Activated T-helper 1 cell treated with anti-CD3 and anti-CD28 coated beads, Interleukin-12 subunit alpha, Interleukin-12 subunit beta, Interleukin-2, Interleukin-4 antibody, amounts not matched to agents 30 ng/mL and 10 ng/mL and 1 ng/mL, durations not matched to agents 14 hours and 24 hours and 36 hours (primary cell): ENCODE measurements around the gene CTDP1. TPM values are rescaled to one million over a fixed set of nuclear protein-coding genes. Genes with fewer than 3 reads are reported as not detected.

Source experiments
- DNase-seq: peaks from one replicate; pipeline ENCODE4 v3.0.0; 2021; ENCODE audit warnings: low spot score
- H3K27ac Mint-ChIP-seq: one replicate; pipeline ENCODE4 v1.8.0; 2021; ENCODE audit warnings: mild to moderate bottlenecking, mixed read lengths
- H3K27me3 Mint-ChIP-seq: one replicate; pipeline ENCODE4 v1.8.0; 2022; ENCODE audit warnings: mild to moderate bottlenecking, moderate library complexity, mixed read lengths; ENCODE audit not compliant: insufficient read depth
- H3K36me3 Mint-ChIP-seq: one replicate; pipeline ENCODE4 v1.8.0; 2021; ENCODE audit warnings: low read depth, mixed read lengths
- H3K4me1 Mint-ChIP-seq: one replicate; pipeline ENCODE4 v1.8.0; 2021; ENCODE audit warnings: low read depth, mixed read lengths
- H3K4me3 Mint-ChIP-seq: one replicate; pipeline ENCODE4 v1.8.0; 2021; ENCODE audit warnings: mild to moderate bottlenecking, moderate library complexity, mixed read lengths
- H3K9me3 Mint-ChIP-seq: one replicate; pipeline ENCODE4 v1.8.0; 2021; ENCODE audit warnings: mixed read lengths
- intact Hi-C: fragments of 100-400 bp; cut with micrococcal nuclease; formaldehyde crosslinking; loops from one replicate; pipeline ENCODE4 v1.15.1; 2024
- total RNA-seq: library from RNA; stranded (reverse); gene quantifications from 2 replicates; pipeline ENCODE4 v1.2.3, GENCODE V29; 2022

CTDP1 gene
- total RNA-seq, 1 donor from 2014 or later = 47.2 TPM

GRCh38 chr18:79779700-79780190, 100.1 kb downstream of the CTDP1 start:
- intact Hi-C loops = no loop called here
- Mint-ChIP-seq H3K27me3 (peaks cover 2% of the 10 kb centered on the region), H3K36me3 (no peaks in the 10 kb centered on the region)

DNA sequence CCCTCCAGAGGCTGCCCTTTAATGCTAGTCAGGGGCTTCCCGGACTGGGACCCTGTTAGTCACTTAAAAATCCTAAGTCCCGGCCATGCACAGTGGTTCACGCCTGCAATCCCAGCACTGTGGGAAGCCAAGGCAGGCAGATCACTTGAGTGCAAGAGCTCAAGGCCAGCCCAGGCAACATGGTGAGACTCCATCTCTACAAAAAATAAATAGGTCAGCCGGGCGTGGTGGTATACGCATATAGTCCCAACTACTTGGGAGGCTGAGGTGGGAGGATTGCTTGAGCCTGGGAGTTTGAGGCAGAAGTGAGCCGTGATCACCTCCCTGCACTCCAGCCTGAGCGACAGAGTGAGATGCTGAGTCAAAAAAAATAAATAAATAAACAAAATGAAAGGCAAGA, 100.9 kb downstream of the CTDP1 start:
- H3K9me3 Mint-ChIP-seq = no peaks in the 10 kb centered on the region
- DNase-seq = no peak
- no peaks in the 10 kb centered on the region for H3K36me3 Mint-ChIP-seq
- H3K27ac Mint-ChIP-seq = no peak overlapping the region
- H3K27me3 Mint-ChIP-seq = peaks cover 2% of the 10 kb centered on the region
- no peaks in the 10 kb centered on the region for H3K4me1 Mint-ChIP-seq
- no peak overlapping the region for H3K4me3 Mint-ChIP-seq
- intact Hi-C loops = no loop called here

More at GRCh38 chr18:79779700-79780190, 100.1 kb downstream of the CTDP1 start:
- Mint-ChIP-seq H3K4me1 (no peaks in the 10 kb centered on the region), H3K27ac (no peak overlapping the region), H3K9me3 (no peaks in the 10 kb centered on the region), H3K4me3 (no peak overlapping the region)
- no peak for DNase-seq

GRCh38 chr18:79781331-79781941, 101.8 kb downstream of the CTDP1 start:
- peaks cover 2% of the 10 kb centered on the region for H3K27me3 Mint-ChIP-seq
- H3K27ac Mint-ChIP-seq = no peak overlapping the region
- intact Hi-C loops = no loop called here
- H3K9me3 Mint-ChIP-seq = no peaks in the 10 kb centered on the region
- no peaks in the 10 kb centered on the region for H3K36me3 Mint-ChIP-seq
- H3K4me3 Mint-ChIP-seq = no peak overlapping the region
- no peaks in the 10 kb centered on the region for H3K4me1 Mint-ChIP-seq
- no peak for DNase-seq

- DNase-seq = no peak
- intact Hi-C loops = no loop called here
- Mint-ChIP-seq H3K4me3 (no peak overlapping the region), H3K4me1 (no peaks in the 10 kb centered on the region), H3K27ac (no peak overlapping the region), H3K27me3 (peaks cover 14% of the 10 kb centered on the region), H3K36me3 (no peaks in the 10 kb centered on the region), H3K9me3 (no peaks in the 10 kb centered on the region)
Observed at GRCh38 chr18:79782566-79783308, 103.1 kb downstream of the CTDP1 start.

GRCh38 chr18:79784071-79784913, 104.7 kb downstream of the CTDP1 start:
- Mint-ChIP-seq H3K27me3 (peaks cover 11% of the 10 kb centered on the region), H3K4me1 (no peaks in the 10 kb centered on the region), H3K27ac (no peak overlapping the region), H3K4me3 (no peak overlapping the region), H3K36me3 (no peaks in the 10 kb centered on the region), H3K9me3 (no peaks in the 10 kb centered on the region)
- intact Hi-C loops = no loop called here
- DNase-seq = no peak

DNA sequence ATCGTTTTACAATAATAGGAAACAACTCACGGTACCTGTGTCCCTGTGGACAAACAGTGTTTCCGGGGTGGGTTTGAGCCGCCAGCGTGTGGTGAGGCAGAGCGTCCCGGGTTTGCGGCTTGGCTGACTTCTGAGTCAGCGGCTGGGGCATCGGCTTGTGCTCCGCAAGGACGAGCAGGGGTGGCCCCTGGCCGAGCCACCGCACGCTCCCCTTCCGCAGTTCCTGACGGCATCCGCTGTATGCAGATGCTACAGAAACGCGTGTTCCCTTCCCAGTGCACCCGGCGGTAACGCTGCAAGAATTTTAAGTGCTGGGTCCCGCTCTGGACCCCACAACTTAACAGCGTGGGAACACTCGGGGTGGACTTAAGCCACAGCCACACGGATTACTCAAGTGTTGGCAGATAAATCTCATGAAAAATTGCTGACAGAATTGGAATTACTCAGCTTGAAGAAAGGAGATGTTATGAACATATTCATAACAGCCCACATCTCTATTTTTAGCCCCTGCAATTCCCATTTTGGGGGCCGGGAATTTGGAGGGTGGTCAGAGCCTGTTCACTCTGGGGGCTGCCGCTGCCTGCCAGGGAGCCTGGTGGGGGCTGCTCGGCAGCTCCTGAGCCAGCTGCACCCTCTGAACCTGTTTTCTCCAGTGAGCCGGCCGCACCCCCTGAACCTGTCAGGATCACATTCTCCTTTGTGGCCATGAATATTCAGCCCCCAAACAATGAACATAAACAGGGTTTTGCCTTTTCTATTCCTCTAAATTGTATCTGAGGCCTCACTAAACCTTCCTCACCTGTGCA, 105.6 kb downstream of the CTDP1 start:
- intact Hi-C loops = no loop called here
- H3K4me1 Mint-ChIP-seq = no peaks in the 10 kb centered on the region
- no peak overlapping the region for H3K4me3 Mint-ChIP-seq
- H3K27ac Mint-ChIP-seq = no peak overlapping the region
- peaks cover 15% of the 10 kb centered on the region for H3K27me3 Mint-ChIP-seq
- H3K36me3 Mint-ChIP-seq = no peaks in the 10 kb centered on the region
- H3K9me3 Mint-ChIP-seq = no peaks in the 10 kb centered on the region
- DNase-seq = no peak

- Mint-ChIP-seq H3K4me3 (no peak overlapping the region), H3K9me3 (no peaks in the 10 kb centered on the region), H3K4me1 (no peaks in the 10 kb centered on the region), H3K27me3 (peaks cover 21% of the 10 kb centered on the region), H3K36me3 (no peaks in the 10 kb centered on the region), H3K27ac (no peak overlapping the region)
- intact Hi-C loops = no loop called here
- DNase-seq = no peak
Observed at GRCh38 chr18:79785831-79786230, 106.2 kb downstream of the CTDP1 start.

DNA sequence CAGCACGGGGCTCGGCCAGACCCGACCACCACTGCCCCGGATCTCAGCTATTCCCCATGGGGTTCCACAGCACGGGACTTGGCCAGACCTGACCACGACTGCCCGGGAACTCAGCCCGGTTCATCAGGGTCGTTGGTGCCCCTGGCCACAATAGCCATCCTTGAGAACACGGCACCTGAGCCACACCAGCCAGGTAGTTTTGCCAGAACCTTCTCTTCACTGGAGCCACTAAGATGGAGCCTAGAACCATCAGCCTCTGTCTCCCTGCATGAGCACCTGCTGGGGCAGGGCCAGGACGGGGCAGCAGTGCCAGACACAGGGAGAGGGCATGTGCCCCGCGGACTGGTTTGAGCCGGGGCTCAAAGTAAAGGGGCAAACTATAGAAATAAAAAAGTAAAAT, 106.7 kb downstream of the CTDP1 start:
- H3K4me1 Mint-ChIP-seq = peaks cover 4% of the 10 kb centered on the region
- DNase-seq = no peak
- no peaks in the 10 kb centered on the region for H3K36me3 Mint-ChIP-seq
- no peak overlapping the region for H3K4me3 Mint-ChIP-seq
- intact Hi-C loops = no loop called here
- no peak overlapping the region for H3K27ac Mint-ChIP-seq
- H3K9me3 Mint-ChIP-seq = no peaks in the 10 kb centered on the region
- H3K27me3 Mint-ChIP-seq = peaks cover 26% of the 10 kb centered on the region

DNA sequence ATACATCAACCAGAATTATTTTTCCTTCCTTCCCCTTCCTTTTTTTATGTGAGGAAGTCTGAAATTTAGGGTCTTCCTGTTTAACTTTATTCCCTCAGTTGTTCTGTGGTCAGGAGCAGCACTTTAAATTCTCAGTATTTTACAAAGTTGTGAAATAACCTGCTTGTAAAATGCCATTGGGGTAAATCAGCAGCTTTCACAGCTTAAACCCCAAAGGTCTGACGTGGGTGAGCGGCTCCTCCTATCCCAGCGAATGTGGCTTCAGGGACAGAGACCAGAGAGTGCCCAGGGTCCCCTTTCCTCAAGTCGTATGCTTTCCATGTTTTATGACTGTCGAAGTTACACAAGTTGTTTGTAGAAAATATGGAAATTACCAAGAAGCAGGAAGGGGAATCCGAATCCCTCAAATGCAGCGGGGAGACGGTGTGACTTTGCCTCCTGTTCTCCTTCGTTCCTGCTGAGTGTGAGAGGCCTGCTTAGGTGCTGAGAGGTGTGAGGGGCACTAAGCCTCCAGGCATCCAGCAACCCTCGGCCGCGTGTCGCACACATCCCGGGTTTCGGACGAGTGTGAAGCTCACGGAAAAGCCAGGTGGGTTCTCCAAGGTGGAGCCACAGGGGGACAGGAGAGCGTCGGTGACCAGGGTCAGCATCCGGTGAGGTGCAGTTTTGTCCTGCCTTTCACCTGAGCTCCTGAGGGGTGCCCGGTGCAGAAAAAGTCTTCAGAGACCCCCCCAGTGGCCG, 107.4 kb downstream of the CTDP1 start:
- Mint-ChIP-seq H3K27ac (no peak overlapping the region), H3K4me1 (peaks cover 11% of the 10 kb centered on the region), H3K27me3 (peaks cover 33% of the 10 kb centered on the region), H3K4me3 (no peak overlapping the region), H3K36me3 (no peaks in the 10 kb centered on the region), H3K9me3 (no peaks in the 10 kb centered on the region)
- DNase-seq = no peak
- intact Hi-C loops = no loop called here

GRCh38 chr18:79787527-79787864, 107.9 kb downstream of the CTDP1 start:
- H3K36me3 Mint-ChIP-seq = no peaks in the 10 kb centered on the region
- no peak overlapping the region for H3K4me3 Mint-ChIP-seq
- no peak for DNase-seq
- H3K27me3 Mint-ChIP-seq = peaks cover 36% of the 10 kb centered on the region
- H3K4me1 Mint-ChIP-seq = peaks cover 13% of the 10 kb centered on the region
- no peak overlapping the region for H3K27ac Mint-ChIP-seq
- H3K9me3 Mint-ChIP-seq = no peaks in the 10 kb centered on the region
- intact Hi-C loops = no loop called here

DNA sequence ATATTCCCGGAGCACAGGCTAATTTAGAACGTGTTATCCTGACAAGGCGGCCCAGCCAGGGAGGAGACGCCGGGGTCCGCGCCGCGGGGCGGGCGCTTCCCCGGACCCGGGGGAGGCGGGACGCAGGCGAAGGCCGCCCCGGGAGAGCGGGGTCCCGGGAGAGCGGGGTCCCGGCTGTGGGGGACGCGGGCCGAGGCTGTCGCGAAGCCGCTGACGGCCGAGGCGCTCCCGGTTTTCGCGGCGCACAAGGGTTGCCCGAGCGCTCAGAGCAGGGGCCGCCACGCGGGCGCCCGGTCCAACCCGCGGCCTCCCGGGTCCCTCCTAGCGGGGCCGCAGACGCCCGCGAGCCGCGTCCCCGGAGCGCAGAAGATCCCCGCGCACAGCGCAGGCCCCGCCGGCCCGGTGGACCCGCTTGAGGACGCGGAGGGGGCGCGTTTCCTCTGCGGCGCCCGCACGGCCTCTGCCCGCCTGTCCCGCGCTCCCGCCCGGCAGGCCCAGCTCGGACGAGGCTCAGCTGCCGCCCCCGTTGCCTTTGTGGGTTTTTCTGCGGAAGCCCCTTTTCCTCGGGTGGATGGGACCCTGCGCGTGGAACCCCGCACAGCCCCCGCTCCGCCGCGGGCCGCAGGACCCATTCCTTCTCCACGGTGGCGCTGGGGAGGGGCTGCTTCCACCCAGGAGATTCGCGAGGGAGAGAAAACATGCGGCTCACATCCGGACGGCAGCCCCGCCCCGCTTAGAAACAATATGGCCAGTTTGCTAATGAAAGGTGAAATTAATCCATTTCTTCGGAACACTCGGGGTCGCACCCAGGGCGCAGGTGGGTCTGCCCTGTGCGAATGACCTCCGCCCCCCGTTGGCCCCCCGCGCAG, 108.5 kb downstream of the CTDP1 start:
- Mint-ChIP-seq H3K36me3 (no peaks in the 10 kb centered on the region), H3K27ac (no peak overlapping the region), H3K27me3 (peaks cover 41% of the 10 kb centered on the region), H3K4me1 (peaks cover 13% of the 10 kb centered on the region), H3K4me3 (no peak overlapping the region), H3K9me3 (no peaks in the 10 kb centered on the region)
- intact Hi-C loops = no loop called here
- DNase-seq = no peak
